Fibroblast of lung (primary cell): ENCODE measurements around the gene CACNB4. TPM values are rescaled to one million over a fixed set of nuclear protein-coding genes. Genes with fewer than 3 reads are reported as not detected.

Source experiments
- DNase-seq, 2 donors: peaks; one replicate each; pipeline versions ENCODE4 v3.0.0 to v3.0.0-alpha.2; 2010; ENCODE audit warnings: low read depth in 2 of 2
- H2AFZ ChIP-seq: 2 replicates; pipeline ENCODE4 v1.5.1; 2012; ENCODE audit warnings: low read length, control low read depth, inconsistent platforms
- H3K27ac ChIP-seq: 2 replicates; pipeline ENCODE4 v1.5.1; 2011; ENCODE audit warnings: low read length, control low read depth; ENCODE audit not compliant: insufficient read depth
- H3K27me3 ChIP-seq: 2 replicates; pipeline ENCODE4 v1.5.1; 2011; ENCODE audit warnings: mild to moderate bottlenecking, low read length; ENCODE audit not compliant: control insufficient read depth, insufficient read depth
- H3K36me3 ChIP-seq: 2 replicates; pipeline ENCODE4 v1.5.1; 2011; ENCODE audit warnings: low read length; ENCODE audit not compliant: control insufficient read depth, insufficient read depth
- H3K4me1 ChIP-seq: 2 replicates; pipeline ENCODE4 v1.5.1; 2011; ENCODE audit warnings: low read length; ENCODE audit not compliant: control insufficient read depth, insufficient read depth; ENCODE audit errors: extremely low read depth
- H3K4me2 ChIP-seq: 2 replicates; pipeline ENCODE4 v1.5.1; 2011; ENCODE audit warnings: low read length, control low read depth; ENCODE audit not compliant: insufficient read depth; ENCODE audit errors: extremely low read depth
- H3K4me3 ChIP-seq, 4 experiments: fragments of 200-600 bp in 1 of 4; sonication (generic) in 1 of 4; replicated peaks in 1 of 4; 2 replicates each; pipeline ENCODE4 v1.5.1; 2011 to 2016; ENCODE audit warnings: low read length in 4 of 4, low read depth in 3 of 4, mild to moderate bottlenecking in 3 of 4, control low read depth in 2 of 4, inconsistent platforms in 1 of 4, mixed read lengths in 1 of 4; ENCODE audit not compliant: insufficient read depth in 1 of 4; ENCODE audit errors: control extremely low read depth in 1 of 4
- H3K79me2 ChIP-seq: 2 replicates; pipeline ENCODE4 v1.5.1; 2012; ENCODE audit warnings: mild to moderate bottlenecking, low read length, inconsistent platforms; ENCODE audit not compliant: control insufficient read depth, insufficient read depth
- H3K9ac ChIP-seq: 2 replicates; pipeline ENCODE4 v1.5.1; 2011; ENCODE audit warnings: mild to moderate bottlenecking, low read length, control low read depth; ENCODE audit not compliant: insufficient read depth
- H3K9me3 ChIP-seq: 2 replicates; pipeline ENCODE4 v1.5.1; 2012; ENCODE audit warnings: low read depth, low read length; ENCODE audit not compliant: control insufficient read depth, insufficient read depth
- H4K20me1 ChIP-seq: 2 replicates; pipeline ENCODE4 v1.5.1; 2011; ENCODE audit warnings: low read length; ENCODE audit not compliant: control insufficient read depth, insufficient read depth; ENCODE audit errors: extremely low read depth
- CTCF ChIP-seq, 2 donors: IDR thresholded peaks in 1 of 2; conservative IDR thresholded peaks in 1 of 2; 1 replicate in 1 of 2; 2 replicates in 1 of 2; pipeline ENCODE4 v1.5.1; 2011 to 2012; ENCODE audit warnings: low read length in 2 of 2, control low read depth in 1 of 2, inconsistent platforms in 1 of 2, low read depth in 1 of 2, mild to moderate bottlenecking in 1 of 2
- EZH2 ChIP-seq: IDR thresholded peaks from 2 replicates; pipeline ENCODE4 v1.5.1; 2012; ENCODE audit warnings: low read length, control low read depth, mild to moderate bottlenecking; ENCODE audit errors: missing control alignments
- polyA plus RNA-seq, 2 donors: library from polyadenylated mRNA; depleted of rRNA in 1 of 2; stranded (reverse) in 1 of 2; unstranded in 1 of 2; fragments of >200 nt; gene quantifications; 2 replicates each; pipeline ENCODE4 v1.2.1, GENCODE V29; 2011 to 2012; ENCODE audit warnings: missing spikeins in 1 of 2
- total RNA-seq: library from RNA; depleted of rRNA; stranded (reverse); fragments of >200 nt; gene quantifications from 2 replicates; pipeline ENCODE4 v1.2.1, GENCODE V29; 2014

CACNB4 gene
- total and polyA plus RNA-seq, 2 donors (not counting 1 experiment from before 2014, with no cell fraction given) = 0.66 to 2.5 TPM

DNA sequence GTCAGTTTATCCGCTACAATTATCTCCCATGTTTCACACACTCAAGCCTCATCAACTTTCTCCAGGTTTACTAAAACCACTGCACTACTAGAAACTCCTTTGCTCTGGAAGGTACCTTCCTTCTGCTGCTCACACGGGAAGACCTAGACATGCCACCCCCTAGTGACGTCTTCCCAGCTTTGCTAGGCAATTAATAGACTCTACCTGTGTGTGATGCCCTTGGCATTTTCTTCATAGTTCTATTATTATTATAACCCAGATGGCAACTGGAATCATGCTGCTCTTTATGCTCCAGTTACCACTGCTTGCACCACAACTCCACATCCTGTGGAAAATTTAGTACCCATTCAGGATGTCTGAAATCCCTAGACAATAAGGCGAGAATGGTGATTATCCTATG is 42.4 kb downstream of the CACNB4 start:
- peak in 1 of 2 donors; percentile 10 for DNase-seq
- H3K4me1 ChIP-seq = no peaks in the 10 kb centered on the region
- no peaks in the 10 kb centered on the region for H3K9me3 ChIP-seq
- no peak overlapping the region for H3K4me3 ChIP-seq
- H3K79me2 ChIP-seq = no peaks in the 10 kb centered on the region
- no peak for TF ChIP-seq CTCF (conservative IDR thresholded peaks at IDR 0.05 in 1 of 2, IDR thresholded peaks at IDR 0.05 in 1 of 2; ENCODE audit: low read depth in 1 of 2, low read length in 2 of 2)
- no peak for TF ChIP-seq EZH2
- no peaks in the 10 kb centered on the region for H3K36me3 ChIP-seq
- no peaks in the 10 kb centered on the region for H4K20me1 ChIP-seq
- H3K4me2 ChIP-seq = no peak overlapping the region
- H3K27me3 ChIP-seq = no peaks in the 10 kb centered on the region
- H3K9ac ChIP-seq = no peak overlapping the region
- H3K27ac ChIP-seq = no peak overlapping the region
- H2AFZ ChIP-seq = no peak overlapping the region

DNA sequence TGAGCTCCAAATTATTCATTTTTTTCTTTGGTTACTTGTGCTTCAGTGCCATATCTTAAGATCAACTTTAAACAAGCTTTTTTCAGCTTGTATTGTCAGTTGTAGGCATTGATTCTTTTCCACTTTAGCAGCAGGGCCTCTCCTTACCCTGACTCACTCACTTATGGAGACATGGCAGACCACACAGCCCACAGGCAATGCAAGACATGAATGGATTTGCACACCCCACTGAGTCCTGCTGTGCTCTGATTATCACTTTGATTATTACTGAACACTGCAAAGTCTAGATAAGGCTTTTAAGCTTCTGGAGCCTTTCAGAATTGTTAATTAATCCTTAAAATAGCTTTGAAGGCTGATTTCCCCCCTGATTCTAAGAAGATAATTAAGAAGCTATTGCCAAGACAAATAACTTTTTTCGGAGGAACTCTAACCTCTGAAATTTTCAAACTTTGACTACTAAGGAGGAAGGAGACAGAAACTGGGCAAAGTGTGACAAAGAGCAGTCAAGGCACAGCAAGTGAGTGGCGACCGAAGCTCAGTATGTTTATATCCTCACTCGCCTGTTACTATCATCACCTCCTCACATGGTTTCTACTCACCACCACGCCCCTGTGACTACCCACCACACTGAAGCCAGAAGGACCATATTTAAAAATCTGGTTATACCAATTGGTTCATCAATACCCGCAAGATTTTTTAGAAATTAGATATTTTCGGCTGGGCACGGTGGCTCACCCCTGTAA is 43.3 kb downstream of the CACNB4 start:
- Histone ChIP-seq H3K79me2 (no peaks in the 10 kb centered on the region), H2AFZ (no peak overlapping the region), H3K27me3 (no peaks in the 10 kb centered on the region), H3K4me2 (no peak overlapping the region), H3K4me3 (no peak overlapping the region), H3K9ac (no peak overlapping the region), H3K36me3 (no peaks in the 10 kb centered on the region), H4K20me1 (no peaks in the 10 kb centered on the region), H3K4me1 (no peaks in the 10 kb centered on the region), H3K27ac (no peak overlapping the region), H3K9me3 (no peaks in the 10 kb centered on the region)
- no peak for TF ChIP-seq EZH2
- TF ChIP-seq CTCF (conservative IDR thresholded peaks at IDR 0.05 in 1 of 2, IDR thresholded peaks at IDR 0.05 in 1 of 2; ENCODE audit: low read depth in 1 of 2, low read length in 2 of 2) = no peak
- peak in 1 of 2 donors; percentile 90 for DNase-seq

- Histone ChIP-seq H3K27me3 (peaks cover 3% of the 10 kb centered on the region), H3K36me3 (no peaks in the 10 kb centered on the region), H3K4me3 (no peak overlapping the region), H3K4me2 (no peak overlapping the region), H3K9me3 (no peaks in the 10 kb centered on the region), H2AFZ (no peak overlapping the region), H3K27ac (no peak overlapping the region), H4K20me1 (no peaks in the 10 kb centered on the region), H3K79me2 (no peaks in the 10 kb centered on the region), H3K9ac (no peak overlapping the region), H3K4me1 (no peaks in the 10 kb centered on the region)
- TF ChIP-seq CTCF (conservative IDR thresholded peaks at IDR 0.05 in 1 of 2, IDR thresholded peaks at IDR 0.05 in 1 of 2; ENCODE audit: low read depth in 1 of 2, low read length in 2 of 2) = no peak
- no peak for TF ChIP-seq EZH2
- DNase-seq = peak; percentile 61 to 95
These were observed 44.3 kb downstream of the CACNB4 start for GRCh38 chr2:152054593-152054992.
